Testis (tissue), 2 donors: Measurements from ENCODE around the gene RPS6KA5.

Experiments used
- CTCF ChIP-seq, 3 experiments: fragments of 450-650 bp in 2 of 3; fragments of 200-600 bp in 1 of 3; sonication (generic) in 1 of 3; IDR thresholded peaks; one replicate each; pipeline ENCODE4 v1.5.1; 2016 to 2019; ENCODE audit warnings: antibody characterized with exemption in 3 of 3, mild to moderate bottlenecking in 2 of 3, moderate library complexity in 1 of 3
- POLR2A ChIP-seq: fragments of 450-650 bp; IDR thresholded peaks from one replicate; pipeline ENCODE4 v1.6.1; 2017; ENCODE audit warnings: antibody characterized with exemption, mild to moderate bottlenecking, moderate library complexity

- no peak for TF ChIP-seq POLR2A
- no peak for TF ChIP-seq CTCF (IDR thresholded peaks at IDR 0.05)
Measured at GRCh38 chr14:90867501-90867900, 192.9 kb downstream of the RPS6KA5 start.
